Cardiac muscle cell (in vitro differentiated cells and primary cell): Measurements from ENCODE around the gene DDX24. TPM values are rescaled to one million over a fixed set of nuclear protein-coding genes. Genes with fewer than 3 reads are reported as not detected.

Source experiments
- DNase-seq, 2 donors: peaks; one replicate each; pipeline versions ENCODE4 v3.0.0 to v3.0.0-alpha.2; 2010 to 2017; ENCODE audit warnings: low read depth in 1 of 2, low spot score in 1 of 2
- H3K27ac ChIP-seq: fragments of 200-600 bp; sonication (generic); 2 replicates; pipeline ENCODE4 v1.5.1; 2016
- H3K27me3 ChIP-seq: fragments of 200-600 bp; sonication (generic); 2 replicates; pipeline ENCODE4 v1.6.0; 2016; ENCODE audit warnings: control low read depth
- H3K36me3 ChIP-seq: fragments of 200-600 bp; sonication (generic); 2 replicates; pipeline ENCODE4 v1.5.1; 2016; ENCODE audit warnings: control low read depth
- H3K4me1 ChIP-seq: fragments of 200-600 bp; sonication (generic); 2 replicates; pipeline ENCODE4 v1.8.1; 2017; ENCODE audit warnings: low read depth, mild to moderate bottlenecking, mixed run types
- H3K4me3 ChIP-seq: fragments of 200-600 bp; sonication (generic); 2 replicates; pipeline ENCODE4 v1.5.1; 2016; ENCODE audit warnings: mild to moderate bottlenecking
- H3K9me3 ChIP-seq: fragments of 200-600 bp; sonication (generic); 2 replicates; pipeline ENCODE4 v1.5.1; 2017; ENCODE audit warnings: low read depth, mild to moderate bottlenecking, control low read depth
- CTCF ChIP-seq: IDR thresholded peaks from 2 replicates; pipeline ENCODE4 v1.5.1; 2012; ENCODE audit warnings: low read depth, mild to moderate bottlenecking, low read length
- polyA plus RNA-seq: library from polyadenylated mRNA; unstranded; fragments of >200 nt; fragmentation: Nextera tagmentation; extraction: Ambion mirVana; gene quantifications from 2 replicates; pipeline ENCODE4 v1.2.1, GENCODE V29; 2016
- total RNA-seq: library from RNA; depleted of rRNA; stranded (reverse); fragments of >200 nt; gene quantifications from 2 replicates; pipeline ENCODE4 v1.2.3, GENCODE V29; 2016

DDX24 gene
- total and polyA plus RNA-seq, 2 experiments from 2014 or later = 188 to 227 TPM

GRCh38 chr14:94020267-94020666 lies 60.7 kb downstream of the DDX24 start:
- no peaks in the 10 kb centered on the region for H3K27me3 ChIP-seq
- DNase-seq = no peak
- H3K27ac ChIP-seq = no peak overlapping the region
- no peaks in the 10 kb centered on the region for H3K36me3 ChIP-seq
- no peak for TF ChIP-seq CTCF
- H3K4me1 ChIP-seq = peaks cover 16% of the 10 kb centered on the region
- H3K4me3 ChIP-seq = no peak overlapping the region
- no peaks in the 10 kb centered on the region for H3K9me3 ChIP-seq

- no peak for TF ChIP-seq CTCF
- no peaks in the 10 kb centered on the region for H3K36me3 ChIP-seq
- H3K4me1 ChIP-seq = peaks cover 16% of the 10 kb centered on the region
- DNase-seq = no peak
- no peaks in the 10 kb centered on the region for H3K9me3 ChIP-seq
- no peaks in the 10 kb centered on the region for H3K27me3 ChIP-seq
- H3K27ac ChIP-seq = no peak overlapping the region
- no peak overlapping the region for H3K4me3 ChIP-seq
Measured at GRCh38 chr14:94019329-94019728, 61.7 kb downstream of the DDX24 start.

- H3K4me3 ChIP-seq = no peak overlapping the region
Measured at GRCh38 chr14:94018308-94018707, 62.7 kb downstream of the DDX24 start.

GRCh38 chr14:94016446-94016976 lies 64.5 kb downstream of the DDX24 start:
- Histone ChIP-seq H3K27me3 (no peaks in the 10 kb centered on the region), H3K4me3 (no peak overlapping the region), H3K36me3 (no peaks in the 10 kb centered on the region), H3K27ac (no peak overlapping the region), H3K9me3 (no peaks in the 10 kb centered on the region), H3K4me1 (peaks cover 7% of the 10 kb centered on the region)
- DNase-seq = no peak
- TF ChIP-seq CTCF = no peak

More at GRCh38 chr14:94018308-94018707, 62.7 kb downstream of the DDX24 start:
- no peak for TF ChIP-seq CTCF
- Histone ChIP-seq H3K9me3 (no peaks in the 10 kb centered on the region), H3K36me3 (no peaks in the 10 kb centered on the region), H3K27ac (no peak overlapping the region), H3K4me1 (peaks cover 16% of the 10 kb centered on the region), H3K27me3 (no peaks in the 10 kb centered on the region)
- DNase-seq = no peak

- no peak for DNase-seq
- Histone ChIP-seq H3K36me3 (no peaks in the 10 kb centered on the region), H3K27ac (no peak overlapping the region), H3K9me3 (no peaks in the 10 kb centered on the region), H3K27me3 (no peaks in the 10 kb centered on the region), H3K4me1 (peaks cover 7% of the 10 kb centered on the region), H3K4me3 (no peak overlapping the region)
- TF ChIP-seq CTCF = no peak
Measured at GRCh38 chr14:94015223-94015622, 65.8 kb downstream of the DDX24 start.
